ENCODE results near the gene QRSL1. TPM values are rescaled to one million over a fixed set of nuclear protein-coding genes. Genes with fewer than 3 reads are reported as not detected.
"Not testable (repeated sequence)": the region's sequence is repeated elsewhere in the genome, so short reads cannot be mapped to it uniquely, and the experiment has no call there.

The QRSL1 gene
- total RNA-seq: 12.3 TPM
- 9.4 TPM for polyA plus RNA-seq
- long read RNA-seq, donor 1: 0 reads
- long read RNA-seq, donor 2: 0 reads
- long read RNA-seq, donor 3, full-length matches to known transcripts: 8 of 8 reads
- long read RNA-seq, donor 3, partial matches to known transcripts: 0 of 8 reads
- long read RNA-seq, donor 3, other reads (novel, unspliced or antisense): 0 of 8 reads
- long read RNA-seq, donor 4, partial matches to known transcripts: 0 of 3 reads
- long read RNA-seq, donor 4, other reads (novel, unspliced or antisense): 0 of 3 reads
- long read RNA-seq, donor 5, full-length matches to known transcripts: 9 of 9 reads
- long read RNA-seq, donor 5, partial matches to known transcripts: 0 of 9 reads
- long read RNA-seq, donor 5, other reads (novel, unspliced or antisense): 0 of 9 reads
- long read RNA-seq, donor 6, full-length matches to known transcripts: 4 of 4 reads
- long read RNA-seq, donor 6, partial matches to known transcripts: 0 of 4 reads
- long read RNA-seq, donor 6, other reads (novel, unspliced or antisense): 0 of 4 reads
- long read RNA-seq, donor 7, full-length matches to known transcripts: 7 of 7 reads
- long read RNA-seq, donor 7, partial matches to known transcripts: 0 of 7 reads
- long read RNA-seq, donor 7, other reads (novel, unspliced or antisense): 0 of 7 reads
- long read RNA-seq, donor 8: 0 reads
- long read RNA-seq, donor 9, full-length matches to known transcripts: 4 of 4 reads
- long read RNA-seq, donor 9, partial matches to known transcripts: 0 of 4 reads
- long read RNA-seq, donor 9, other reads (novel, unspliced or antisense): 0 of 4 reads
- long read RNA-seq, donor 10, full-length matches to known transcripts: 2 of 2 reads
- long read RNA-seq, donor 10, partial matches to known transcripts: 0 of 2 reads
- long read RNA-seq, donor 10, other reads (novel, unspliced or antisense): 0 of 2 reads

GRCh38 chr6:106629103-106629858, at the start of gene QRSL1, which contains the start of gene RTN4IP1:
QRSL1 (plus strand) TSS chr6:106629578; CDS start chr6:106629682, 104 bp downstream.
RTN4IP1 (minus strand) TSS chr6:106629498; CDS start chr6:106629021, 477 bp downstream.
- DNase-seq (ENCODE audit: low read depth in 6 of 9, low spot score in 9 of 9): peak; percentile 88 to 98 (median 94)
- Histone ChIP-seq H3K9me3 (ENCODE audit: control insufficient read depth in 2 of 2, insufficient read depth in 1 of 2, low read length in 1 of 2) (no peaks in the 10 kb centered on the region), H3K36me3 (ENCODE audit: control insufficient read depth in 2 of 2, insufficient read depth in 2 of 2, low read length in 1 of 2) (no peaks in the 10 kb centered on the region), H3K27me3 (ENCODE audit: control insufficient read depth in 2 of 2, insufficient read depth in 1 of 2, low read length in 1 of 2) (no peaks in the 10 kb centered on the region), H3K4me1 (ENCODE audit: control insufficient read depth in 2 of 2, insufficient read depth in 2 of 2, low read length in 2 of 2) (peaks cover 6 to 7% of the 10 kb centered on the region in 2 donors), H3K27ac (ENCODE audit: low read depth in 1 of 2, low read length in 1 of 2) (peak within 1 kb of the TSS; percentile 74 to 77), H3K4me3 (ENCODE audit: low read length in 2 of 2) (peak within 1 kb of the TSS; percentile 72 to 77)
- WGBS: under 1% methylated on average over 46 of the region's 46 CpGs

- no peak overlapping the region for H3K4me3 ChIP-seq (ENCODE audit: low read length in 2 of 2)
- no peaks in the 10 kb centered on the region for H3K27me3 ChIP-seq (ENCODE audit: control insufficient read depth in 2 of 2, insufficient read depth in 1 of 2, low read length in 1 of 2)
- no peak overlapping the region for H3K27ac ChIP-seq (ENCODE audit: low read depth in 1 of 2, low read length in 1 of 2)
- no peak for DNase-seq (ENCODE audit: low read depth in 6 of 9, low spot score in 9 of 9)
- H3K4me1 ChIP-seq (ENCODE audit: control insufficient read depth in 2 of 2, insufficient read depth in 2 of 2, low read length in 2 of 2): no peaks in the 10 kb centered on the region
- WGBS: 98% methylated on average over 1 of the region's 1 CpG
- no peaks in the 10 kb centered on the region for H3K9me3 ChIP-seq (ENCODE audit: control insufficient read depth in 2 of 2, insufficient read depth in 1 of 2, low read length in 1 of 2)
- H3K36me3 ChIP-seq (ENCODE audit: control insufficient read depth in 2 of 2, insufficient read depth in 2 of 2, low read length in 1 of 2): peaks cover 0 to 17% of the 10 kb centered on the region in 2 donors
Measured at GRCh38 chr6:106581468-106581867, 47.9 kb upstream of the QRSL1 start.

- WGBS: 99% methylated on average over 4 of the region's 4 CpGs
- H3K36me3 ChIP-seq (ENCODE audit: control insufficient read depth in 2 of 2, insufficient read depth in 2 of 2, low read length in 1 of 2): peaks cover 0 to 28% of the 10 kb centered on the region in 2 donors
Measured at GRCh38 chr6:106586815-106587415, 42.5 kb upstream of the QRSL1 start.

GRCh38 chr6:106588937-106589336, 40.4 kb upstream of the QRSL1 start:
- not testable (repeated sequence) for H3K4me1 ChIP-seq (ENCODE audit: control insufficient read depth in 2 of 2, insufficient read depth in 2 of 2, low read length in 2 of 2); H3K27ac ChIP-seq (ENCODE audit: low read depth in 1 of 2, low read length in 1 of 2); H3K4me3 ChIP-seq (ENCODE audit: low read length in 2 of 2); H3K9me3 ChIP-seq (ENCODE audit: control insufficient read depth in 2 of 2, insufficient read depth in 1 of 2, low read length in 1 of 2); H3K27me3 ChIP-seq (ENCODE audit: control insufficient read depth in 2 of 2, insufficient read depth in 1 of 2, low read length in 1 of 2); DNase-seq (ENCODE audit: low read depth in 6 of 9, low spot score in 9 of 9)
- 87% methylated on average over 4 of the region's 5 CpGs for WGBS
- H3K36me3 ChIP-seq (ENCODE audit: control insufficient read depth in 2 of 2, insufficient read depth in 2 of 2, low read length in 1 of 2): peaks cover 0 to 19% of the 10 kb centered on the region in 2 donors

More at GRCh38 chr6:106586815-106587415, 42.5 kb upstream of the QRSL1 start:
- Histone ChIP-seq H3K27ac (ENCODE audit: low read depth in 1 of 2, low read length in 1 of 2) (no peak overlapping the region), H3K27me3 (ENCODE audit: control insufficient read depth in 2 of 2, insufficient read depth in 1 of 2, low read length in 1 of 2) (no peaks in the 10 kb centered on the region), H3K9me3 (ENCODE audit: control insufficient read depth in 2 of 2, insufficient read depth in 1 of 2, low read length in 1 of 2) (no peaks in the 10 kb centered on the region), H3K4me3 (ENCODE audit: low read length in 2 of 2) (no peak overlapping the region), H3K4me1 (ENCODE audit: control insufficient read depth in 2 of 2, insufficient read depth in 2 of 2, low read length in 2 of 2) (no peaks in the 10 kb centered on the region)
- DNase-seq (ENCODE audit: low read depth in 6 of 9, low spot score in 9 of 9): no peak

- 98% methylated on average over 3 of the region's 3 CpGs for WGBS
- Histone ChIP-seq H3K9me3 (ENCODE audit: control insufficient read depth in 2 of 2, insufficient read depth in 1 of 2, low read length in 1 of 2) (no peaks in the 10 kb centered on the region), H3K27me3 (ENCODE audit: control insufficient read depth in 2 of 2, insufficient read depth in 1 of 2, low read length in 1 of 2) (no peaks in the 10 kb centered on the region), H3K36me3 (ENCODE audit: control insufficient read depth in 2 of 2, insufficient read depth in 2 of 2, low read length in 1 of 2) (peaks cover 0 to 13% of the 10 kb centered on the region in 2 donors), H3K4me1 (ENCODE audit: control insufficient read depth in 2 of 2, insufficient read depth in 2 of 2, low read length in 2 of 2) (no peaks in the 10 kb centered on the region), H3K4me3 (ENCODE audit: low read length in 2 of 2) (no peak overlapping the region), H3K27ac (ENCODE audit: low read depth in 1 of 2, low read length in 1 of 2) (no peak overlapping the region)
- no peak for DNase-seq (ENCODE audit: low read depth in 6 of 9, low spot score in 9 of 9)
Measured at GRCh38 chr6:106591111-106591825, 38.1 kb upstream of the QRSL1 start.

GRCh38 chr6:106599440-106599839, 29.9 kb upstream of the QRSL1 start:
- 85% methylated on average over 2 of the region's 2 CpGs for WGBS

GRCh38 chr6:106600329-106600728, 29.0 kb upstream of the QRSL1 start:
- Histone ChIP-seq H3K27me3 (ENCODE audit: control insufficient read depth in 2 of 2, insufficient read depth in 1 of 2, low read length in 1 of 2) (no peaks in the 10 kb centered on the region), H3K4me1 (ENCODE audit: control insufficient read depth in 2 of 2, insufficient read depth in 2 of 2, low read length in 2 of 2) (no peaks in the 10 kb centered on the region), H3K36me3 (ENCODE audit: control insufficient read depth in 2 of 2, insufficient read depth in 2 of 2, low read length in 1 of 2) (no peaks in the 10 kb centered on the region), H3K27ac (ENCODE audit: low read depth in 1 of 2, low read length in 1 of 2) (no peak overlapping the region), H3K4me3 (ENCODE audit: low read length in 2 of 2) (no peak overlapping the region), H3K9me3 (ENCODE audit: control insufficient read depth in 2 of 2, insufficient read depth in 1 of 2, low read length in 1 of 2) (no peaks in the 10 kb centered on the region)
- 98% methylated on average over 2 of the region's 2 CpGs for WGBS
- DNase-seq (ENCODE audit: low read depth in 6 of 9, low spot score in 9 of 9): no peak

More at GRCh38 chr6:106599440-106599839, 29.9 kb upstream of the QRSL1 start:
- Histone ChIP-seq H3K4me3 (ENCODE audit: low read length in 2 of 2) (no peak overlapping the region), H3K9me3 (ENCODE audit: control insufficient read depth in 2 of 2, insufficient read depth in 1 of 2, low read length in 1 of 2) (no peaks in the 10 kb centered on the region), H3K27ac (ENCODE audit: low read depth in 1 of 2, low read length in 1 of 2) (no peak overlapping the region), H3K36me3 (ENCODE audit: control insufficient read depth in 2 of 2, insufficient read depth in 2 of 2, low read length in 1 of 2) (no peaks in the 10 kb centered on the region), H3K27me3 (ENCODE audit: control insufficient read depth in 2 of 2, insufficient read depth in 1 of 2, low read length in 1 of 2) (no peaks in the 10 kb centered on the region), H3K4me1 (ENCODE audit: control insufficient read depth in 2 of 2, insufficient read depth in 2 of 2, low read length in 2 of 2) (no peaks in the 10 kb centered on the region)
- DNase-seq (ENCODE audit: low read depth in 6 of 9, low spot score in 9 of 9): no peak

All from thymus (tissue), 14 donors.